NCI-H82 treated with DMSO at 0.1 percent for 48 hours (cell line): Measurements from ENCODE around the gene ZNF575.
A peak's percentile ranks its signal among the peaks of the same experiment; 100 is the strongest.
"Not testable (repeated sequence)": the region's sequence is repeated elsewhere in the genome, so short reads cannot be mapped to it uniquely, and the experiment has no call there.

ENCODE experiments used
- DNase-seq: peaks from one replicate; lab custom pipeline; 2025; ENCODE audit not compliant: unreplicated experiment; lab: John Stamatoyannopoulos, UW

Gene ZNF575

DNA sequence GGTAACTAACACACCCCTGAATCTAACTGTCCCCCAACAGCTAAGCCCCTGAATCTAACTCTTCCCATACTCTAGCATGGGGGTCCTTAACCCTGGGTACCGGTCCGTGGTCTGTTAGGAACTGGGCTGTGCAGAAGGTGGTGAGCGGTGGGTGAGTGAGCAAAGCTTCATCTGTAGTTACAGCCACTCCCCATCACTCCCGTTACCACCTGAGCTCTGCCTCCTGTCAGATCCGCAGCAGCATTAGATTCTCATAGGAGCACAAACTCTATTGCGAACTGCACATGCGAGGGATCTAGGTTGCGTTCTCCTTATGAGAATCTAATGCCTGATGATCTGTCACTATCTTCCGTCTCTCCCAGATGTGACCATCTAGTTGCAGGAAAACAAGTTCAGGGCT is 22.3 kb upstream of the ZNF575 start:
- DNase-seq: no peak

DNA sequence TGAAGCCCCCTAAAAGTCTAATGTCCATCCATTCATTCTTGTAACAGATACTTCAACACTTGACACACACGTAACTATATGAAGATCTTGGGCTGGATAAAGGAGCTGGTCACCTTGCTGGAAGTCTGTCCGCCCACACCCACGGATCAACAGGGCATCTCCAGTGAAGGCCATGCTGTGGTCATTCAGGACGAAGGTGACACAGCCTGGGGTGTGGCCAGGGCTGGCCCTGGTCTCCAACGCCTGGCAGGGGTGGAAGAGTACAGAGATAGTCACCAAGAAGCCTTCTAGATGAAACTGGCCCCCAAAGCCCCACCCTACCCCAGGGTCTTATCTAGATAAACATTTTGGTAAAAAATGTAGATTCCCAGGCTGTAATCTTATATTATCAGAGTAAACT is 21.7 kb upstream of the ZNF575 start:
- DNase-seq: no peak

DNA sequence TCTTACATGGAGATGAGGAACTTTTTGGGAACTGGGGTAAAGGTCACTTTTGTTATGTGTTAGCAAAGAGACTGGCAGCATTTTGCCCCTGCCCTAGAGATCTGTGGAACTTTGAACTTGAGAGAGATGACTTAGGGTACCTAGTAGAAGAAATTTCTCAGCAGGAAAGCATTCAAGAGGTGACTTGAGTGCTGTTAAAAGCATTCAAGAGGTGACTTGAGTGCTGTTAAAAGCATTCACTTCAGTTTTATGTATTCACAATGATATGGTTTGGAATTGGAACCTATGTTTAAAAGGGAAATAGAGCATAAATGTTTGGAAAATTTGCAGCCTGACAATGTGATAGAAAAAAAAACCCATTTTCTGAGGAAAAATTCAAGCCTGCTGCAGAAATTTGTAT is 20.6 kb upstream of the ZNF575 start:
- not testable (repeated sequence) for DNase-seq

DNA sequence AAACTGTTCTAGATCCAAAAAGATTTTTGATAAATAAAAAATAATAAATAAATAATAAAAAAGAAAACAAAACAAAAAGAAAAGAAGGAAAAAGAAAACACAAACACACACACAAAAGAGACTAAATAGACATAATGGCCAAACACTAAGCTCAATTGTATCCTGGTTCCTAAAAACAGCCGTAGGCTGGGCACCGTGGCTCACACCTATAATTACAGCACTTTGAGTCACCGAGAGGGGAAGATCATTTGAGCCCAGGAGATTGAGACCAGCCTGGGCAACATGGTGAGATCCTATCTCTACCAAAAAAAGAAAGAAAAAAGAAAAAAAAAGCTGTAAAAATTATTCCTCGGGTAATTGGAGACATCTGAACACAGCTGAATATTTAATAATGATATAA is 14.9 kb upstream of the ZNF575 start:
- DNase-seq: no peak

DNA sequence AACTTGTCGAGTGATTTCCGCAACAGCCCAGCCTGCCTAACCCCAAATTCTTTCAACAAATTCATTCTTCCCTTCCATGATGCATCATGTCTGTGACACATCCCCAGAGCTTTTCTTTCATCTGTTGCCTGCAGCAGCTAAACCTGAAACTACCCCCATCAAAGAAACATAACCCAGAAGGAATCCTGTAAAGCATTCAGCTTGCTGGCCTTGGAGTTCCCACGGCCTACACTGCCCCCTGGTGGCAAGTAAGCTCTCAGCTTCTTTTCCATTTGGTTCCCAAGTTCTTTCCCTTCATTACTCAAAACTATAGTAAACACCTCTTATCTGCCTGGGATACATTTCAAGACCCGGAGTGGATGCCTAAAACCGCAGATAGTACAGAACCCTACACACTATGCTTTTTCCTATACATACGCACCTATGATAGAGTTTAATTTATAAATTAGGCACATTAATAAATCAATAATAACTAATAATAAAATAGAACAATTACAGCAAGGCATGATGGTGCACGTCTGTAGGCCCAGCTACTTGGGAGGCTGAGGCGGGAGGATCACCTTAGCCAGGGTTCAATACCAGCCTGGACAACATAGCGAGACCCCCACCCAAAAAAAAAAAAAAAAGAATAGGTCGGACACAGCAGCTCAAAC is 13.4 kb upstream of the ZNF575 start:
- DNase-seq: peak; percentile 27

DNA sequence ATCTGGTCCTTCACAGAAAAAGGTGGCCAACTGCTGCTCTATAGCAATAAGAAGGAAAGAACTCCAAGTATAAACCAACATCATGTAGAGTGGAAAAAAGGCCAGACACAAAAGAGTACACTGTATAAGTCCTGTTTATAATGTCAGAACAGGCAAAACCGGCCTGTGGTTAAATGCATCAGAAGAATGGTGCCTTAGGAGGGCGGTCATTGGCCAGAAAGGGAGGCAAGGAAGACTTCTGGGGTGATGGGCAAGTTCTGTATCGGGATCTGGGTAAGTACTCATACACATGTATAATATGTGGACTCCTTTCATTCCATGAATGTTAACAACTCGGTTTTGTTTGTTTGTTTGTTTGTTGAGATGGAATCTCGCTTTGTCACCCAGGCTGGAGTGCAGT is 10.1 kb upstream of the ZNF575 start:
- no peak for DNase-seq

DNA sequence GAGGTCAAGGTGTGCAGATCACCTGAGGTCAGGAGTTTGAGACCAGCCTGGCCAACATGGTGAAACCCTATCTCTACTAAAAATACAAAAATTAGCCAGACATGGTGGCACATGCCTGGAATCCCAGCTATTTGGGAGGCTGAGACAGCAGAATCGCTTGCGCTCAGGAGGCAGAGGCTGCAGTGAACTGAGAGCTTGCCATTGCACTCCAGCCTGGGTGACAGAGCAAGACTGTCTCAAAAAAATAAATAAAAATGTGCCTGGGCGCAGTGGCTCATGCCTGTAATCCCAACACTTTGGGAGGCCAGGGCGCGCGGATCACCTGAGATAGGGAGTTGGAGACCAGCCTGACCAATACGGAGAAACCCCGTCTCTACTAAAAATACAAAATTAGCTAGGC is 9.3 kb upstream of the ZNF575 start:
- not testable (repeated sequence) for DNase-seq

DNA sequence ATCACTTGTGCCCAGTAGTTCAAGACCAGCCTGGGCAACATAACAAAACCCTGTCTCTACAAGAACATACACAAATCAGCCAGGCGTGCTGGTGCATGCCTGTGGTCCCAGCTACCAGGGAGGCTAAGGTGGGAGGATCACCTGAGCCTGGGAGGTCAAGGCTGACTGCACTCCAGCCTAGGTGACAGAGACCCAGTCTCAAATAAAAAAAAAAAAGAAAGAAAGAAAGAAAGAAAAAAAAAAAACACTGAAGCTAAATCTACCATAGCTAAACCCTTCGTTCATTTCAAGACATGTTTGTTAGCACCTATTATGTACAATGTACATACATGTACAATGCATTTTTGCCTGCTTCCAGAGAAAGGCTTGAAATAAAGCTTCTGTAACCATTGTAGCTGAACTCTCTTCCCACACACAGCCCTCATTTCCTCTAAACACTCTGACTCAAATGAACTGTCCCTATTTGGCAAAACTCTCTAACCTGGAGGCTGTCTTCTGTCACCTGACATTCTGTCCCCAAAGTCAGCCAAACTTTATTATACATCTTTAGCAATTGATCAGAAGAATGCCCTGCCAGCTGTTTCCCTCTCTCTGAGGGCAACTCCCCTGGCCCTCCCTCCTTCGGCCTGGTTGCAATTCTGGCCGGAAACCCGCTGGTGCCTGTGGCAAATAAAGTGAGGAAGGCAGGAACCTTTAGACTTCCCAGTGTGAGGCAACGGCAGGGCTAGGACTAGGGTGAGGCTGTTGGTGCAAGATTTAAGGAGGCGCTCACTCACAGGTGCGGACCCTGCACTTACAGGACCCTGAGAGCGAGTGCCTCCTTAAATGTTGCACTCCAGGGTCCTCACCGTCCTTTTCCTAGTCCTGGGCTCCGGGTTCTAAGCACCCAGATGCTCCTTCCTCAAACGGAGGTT is 7.8 kb upstream of the ZNF575 start:
- DNase-seq: no peak

DNA sequence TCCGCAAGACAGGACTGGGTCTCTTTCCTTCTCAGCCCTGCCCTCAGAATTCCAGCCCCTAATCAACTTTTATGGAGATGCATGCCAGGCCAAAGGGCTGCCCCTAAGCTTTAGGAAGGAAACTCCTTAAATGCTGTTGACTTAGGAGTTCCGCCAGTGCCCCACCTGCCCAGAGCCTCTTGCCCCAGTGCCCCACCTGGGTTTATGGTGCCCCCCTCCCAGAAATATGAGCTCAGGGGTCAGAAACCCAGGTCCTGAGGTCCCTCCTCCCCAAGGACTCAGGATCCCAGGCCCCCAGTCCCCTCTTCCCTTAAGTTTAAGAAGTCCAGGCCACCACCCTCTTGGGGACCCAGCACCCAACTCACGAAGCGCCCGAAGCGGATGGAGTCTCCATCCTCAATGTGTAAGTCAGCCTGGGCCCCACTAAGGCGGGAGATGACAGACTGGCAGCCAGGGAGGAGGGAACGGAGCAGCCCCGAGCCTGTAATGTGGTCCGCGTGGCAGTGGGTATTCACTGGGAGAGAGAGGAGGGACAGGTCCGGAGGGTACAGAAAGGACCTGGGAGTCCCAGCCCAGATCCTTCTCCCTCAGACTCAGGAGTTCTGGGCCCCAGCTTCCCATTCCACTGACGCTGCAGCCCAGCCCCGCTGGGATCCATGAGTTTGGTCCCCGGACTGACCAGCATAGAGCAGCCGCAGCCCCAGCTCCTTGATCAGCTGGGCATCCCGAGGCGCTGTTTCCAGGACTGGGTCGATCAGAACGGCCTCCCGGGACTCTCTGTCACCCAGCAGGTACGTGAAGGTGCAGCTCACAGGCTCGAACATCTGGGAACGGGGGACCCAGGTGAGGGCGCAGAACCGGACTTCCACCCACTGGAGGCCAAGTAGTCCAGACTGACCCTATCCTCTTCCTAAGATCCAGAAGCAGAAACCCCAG is 6.9 kb upstream of the ZNF575 start:
- no peak for DNase-seq

DNA sequence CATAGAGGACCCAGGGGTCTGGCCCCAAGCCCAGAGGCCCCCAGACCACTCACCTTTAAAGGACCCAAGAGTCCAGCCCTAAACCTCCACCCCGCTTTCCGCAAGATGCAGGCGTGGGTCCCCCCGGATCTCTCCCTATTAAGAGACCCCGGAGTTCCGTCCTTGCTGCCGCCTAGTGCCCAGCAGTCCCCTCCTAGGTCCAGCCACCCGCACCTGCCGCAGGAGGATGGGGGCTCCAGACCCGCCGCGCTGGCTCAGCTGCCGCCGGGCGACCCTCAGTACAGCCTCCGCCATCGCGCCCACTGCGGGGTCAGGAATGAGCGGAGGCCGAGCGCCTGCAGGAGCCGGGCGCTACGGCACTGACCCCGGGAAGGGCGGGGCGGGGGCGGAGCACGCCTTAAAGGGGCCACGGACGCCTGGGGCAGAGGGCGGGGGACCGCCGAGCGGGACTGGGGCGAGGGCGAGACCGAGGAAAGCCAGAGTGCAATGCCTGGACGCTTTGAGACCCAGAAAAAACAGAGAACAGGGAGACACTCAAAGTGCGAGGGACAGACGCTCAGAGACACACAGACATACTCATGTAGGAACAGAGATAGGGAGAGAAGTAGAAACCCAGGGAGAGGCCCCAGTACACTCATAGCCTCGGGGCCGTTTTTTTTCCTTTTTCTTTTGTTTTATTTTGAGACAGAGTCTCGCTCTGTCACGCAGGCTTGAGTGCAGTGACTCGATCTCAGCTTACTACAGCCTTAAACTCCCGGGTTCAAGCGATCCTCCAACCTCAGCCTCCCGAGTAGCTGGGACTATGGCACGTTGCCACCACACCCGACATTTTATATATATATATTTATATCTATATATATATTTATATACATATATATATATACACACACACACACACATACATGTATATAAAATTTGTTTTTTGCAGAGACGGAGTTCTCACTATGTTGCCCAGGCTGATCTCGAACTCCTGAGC is 5.8 kb upstream of the ZNF575 start, which contains the start of gene ETHE1:
Gene ETHE1, minus strand, starts transcription at position 318 of the 976 bp plus-strand sequence. Its CDS starts 24 bp downstream, at position 294.
- DNase-seq: peak; percentile 52

DNA sequence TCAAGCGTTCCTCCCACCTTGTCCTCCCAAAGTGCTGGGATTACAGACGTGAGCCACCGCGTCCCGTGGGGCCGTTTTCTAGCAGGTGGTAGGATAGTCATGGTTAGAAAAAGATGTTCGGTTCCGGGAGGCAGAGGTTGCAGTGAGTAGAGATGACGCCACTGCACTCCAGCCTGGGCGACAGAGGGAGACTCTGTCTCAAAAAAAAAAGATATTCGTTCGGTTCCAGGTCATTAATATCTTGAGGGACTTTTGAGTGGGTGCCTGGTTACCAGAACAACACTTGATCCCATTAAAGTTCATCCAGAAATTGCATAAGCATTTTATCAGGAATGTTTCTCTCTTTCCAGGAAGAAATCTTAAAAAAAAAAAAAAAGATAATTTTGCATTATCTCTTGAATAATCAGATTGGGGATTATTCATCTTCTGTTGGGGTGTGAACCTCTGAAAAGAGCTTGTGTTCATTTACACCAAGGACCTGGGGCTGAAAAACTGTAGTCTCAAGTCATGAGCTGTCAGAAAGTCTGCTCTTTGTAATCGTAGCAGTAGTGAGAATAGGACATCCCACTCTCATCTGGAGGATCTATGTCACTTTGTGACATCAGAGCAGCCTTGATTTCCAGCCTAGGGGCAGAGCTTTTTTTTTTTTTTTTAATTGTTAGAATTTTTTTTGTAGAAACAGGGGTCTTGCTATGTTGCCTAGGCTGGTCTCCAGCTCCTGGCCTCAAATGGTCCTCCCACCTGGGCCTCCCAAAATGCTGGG is 4.9 kb upstream of the ZNF575 start:
- no peak for DNase-seq

DNA sequence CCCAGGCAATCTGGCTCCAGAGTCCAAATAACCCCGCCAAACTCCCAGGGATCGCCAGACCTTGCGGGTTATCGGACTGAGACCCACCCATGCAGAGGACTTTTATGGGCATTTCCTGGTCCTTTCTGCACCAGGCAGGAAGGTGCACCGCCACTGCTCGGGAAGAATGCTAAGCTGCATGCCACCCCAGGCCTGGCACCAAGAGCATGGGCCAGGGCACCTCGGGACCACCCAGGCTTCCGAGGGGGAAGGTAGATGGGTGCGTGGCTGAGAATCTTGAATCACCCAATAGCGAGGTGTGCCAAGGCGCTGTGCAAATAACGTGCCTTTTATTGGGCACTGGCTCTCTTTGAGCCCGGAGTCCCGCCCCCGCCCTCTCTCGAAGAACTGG is 422 bp upstream of the ZNF575 start:
- no peak for DNase-seq

DNA sequence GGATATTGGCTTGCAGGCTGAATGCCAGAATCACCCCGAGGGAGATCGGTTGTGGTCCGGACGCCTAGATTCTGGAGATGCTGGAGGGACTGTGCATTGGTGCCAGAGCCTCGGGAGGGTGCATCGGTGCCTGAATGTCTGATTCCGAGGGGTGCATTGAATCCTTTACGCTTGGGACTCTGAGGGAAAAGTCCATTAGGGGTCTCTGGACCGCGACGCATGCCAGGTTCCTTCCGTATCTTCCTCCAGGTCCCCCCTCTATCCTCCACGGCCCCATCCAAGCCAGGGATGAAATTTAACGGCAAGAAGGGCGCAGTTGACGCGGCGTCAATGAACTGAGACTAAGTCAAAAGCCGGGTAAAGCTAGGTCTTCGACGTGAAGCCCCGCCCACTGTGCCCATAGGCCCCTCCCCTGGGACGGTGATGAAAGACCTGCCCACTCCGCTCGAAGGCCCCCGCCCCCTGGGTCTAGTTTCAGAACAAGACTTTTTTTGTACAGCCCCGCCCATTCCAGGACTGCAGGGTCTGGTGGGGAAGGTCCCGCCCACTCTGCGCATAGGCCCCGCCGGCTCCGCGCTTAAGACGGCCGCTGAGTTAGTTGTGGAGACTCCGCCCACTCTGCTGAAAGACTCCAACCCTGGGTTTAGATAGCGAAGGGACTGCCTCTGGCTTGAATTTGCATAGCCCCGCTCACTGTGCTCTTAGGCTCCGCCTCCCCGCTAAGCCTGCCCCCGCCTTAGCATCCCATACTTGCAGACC is 737 bp downstream of the ZNF575 start:
- peak; percentile 99 for DNase-seq

DNA sequence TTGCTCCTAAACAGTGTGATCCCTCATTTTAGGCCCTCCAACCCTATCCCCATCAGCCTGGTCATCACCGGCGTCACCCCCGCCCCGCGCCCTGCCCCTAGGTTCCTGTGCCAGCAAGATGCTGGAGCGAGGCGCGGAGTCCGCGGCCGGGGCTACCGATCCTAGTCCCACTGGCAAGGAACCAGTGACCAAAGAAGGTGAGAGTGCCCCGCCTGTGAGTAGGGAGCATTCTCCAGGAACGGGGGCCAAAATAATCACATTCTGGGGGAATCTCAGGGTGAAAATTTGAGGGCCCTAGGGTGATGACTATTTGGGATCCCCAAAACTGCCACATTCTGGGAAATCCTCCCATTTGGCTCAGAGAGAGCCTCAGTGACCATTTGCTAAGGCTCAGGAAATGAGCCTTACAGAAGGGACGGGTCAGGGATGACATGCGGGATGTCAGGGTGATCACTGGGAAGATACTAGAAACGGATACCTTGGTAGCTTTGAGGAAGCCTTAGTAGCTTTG is 1.4 kb downstream of the ZNF575 start:
- DNase-seq: no peak

DNA sequence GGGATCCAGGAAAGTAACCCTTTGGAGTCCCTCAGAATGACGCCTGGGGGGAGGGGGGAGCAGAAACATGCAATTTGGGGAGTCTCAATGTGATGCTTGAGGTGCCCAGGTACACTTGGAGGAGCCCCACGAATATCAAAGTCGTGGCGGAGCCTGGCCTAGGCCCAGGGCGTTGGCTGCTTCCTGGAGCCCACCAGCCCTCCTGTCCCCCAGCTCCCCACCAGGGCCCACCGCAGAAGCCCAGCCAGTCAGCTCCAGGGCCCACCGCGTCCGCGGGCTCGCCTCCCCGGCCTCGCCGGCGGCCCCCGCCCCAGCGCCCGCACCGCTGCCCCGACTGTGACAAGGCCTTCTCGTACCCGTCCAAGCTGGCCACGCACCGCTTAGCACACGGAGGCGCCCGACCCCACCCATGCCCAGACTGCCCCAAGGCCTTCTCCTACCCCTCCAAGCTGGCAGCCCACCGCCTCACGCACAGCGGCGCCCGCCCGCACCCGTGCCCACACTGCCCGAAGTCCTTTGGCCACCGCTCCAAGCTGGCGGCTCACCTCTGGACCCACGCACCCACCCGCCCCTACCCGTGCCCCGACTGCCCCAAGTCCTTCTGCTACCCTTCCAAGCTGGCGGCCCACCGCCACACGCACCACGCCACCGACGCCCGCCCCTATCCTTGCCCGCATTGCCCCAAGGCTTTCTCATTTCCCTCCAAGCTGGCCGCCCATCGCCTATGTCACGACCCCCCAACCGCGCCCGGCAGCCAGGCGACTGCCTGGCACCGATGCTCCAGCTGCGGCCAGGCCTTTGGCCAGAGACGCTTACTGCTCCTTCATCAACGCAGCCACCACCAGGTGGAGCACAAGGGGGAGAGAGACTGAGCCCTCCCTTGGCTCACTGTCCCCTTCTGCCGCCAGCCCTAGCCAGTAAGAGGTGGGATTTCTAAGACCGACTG is 2.1 kb downstream of the ZNF575 start:
- peak; percentile 27 for DNase-seq

DNA sequence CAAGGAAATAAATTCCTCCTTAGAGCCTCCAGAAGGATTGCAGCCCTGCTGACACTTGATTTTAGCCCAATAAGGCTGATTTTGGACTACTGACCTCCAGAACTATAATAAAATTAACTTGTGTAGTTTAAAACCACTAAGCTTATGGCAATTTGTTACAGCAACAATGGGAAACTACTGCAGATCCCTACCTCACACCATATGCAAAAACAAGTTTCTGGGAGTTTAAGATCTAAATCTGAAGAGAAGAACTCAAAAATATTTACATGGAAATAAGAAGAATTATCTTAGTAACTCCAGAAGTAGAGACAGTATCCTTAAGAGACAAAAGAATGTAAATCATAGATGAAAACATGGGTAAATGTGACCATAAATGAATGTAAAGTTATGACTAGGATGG is 5.9 kb downstream of the ZNF575 start:
- no peak for DNase-seq

DNA sequence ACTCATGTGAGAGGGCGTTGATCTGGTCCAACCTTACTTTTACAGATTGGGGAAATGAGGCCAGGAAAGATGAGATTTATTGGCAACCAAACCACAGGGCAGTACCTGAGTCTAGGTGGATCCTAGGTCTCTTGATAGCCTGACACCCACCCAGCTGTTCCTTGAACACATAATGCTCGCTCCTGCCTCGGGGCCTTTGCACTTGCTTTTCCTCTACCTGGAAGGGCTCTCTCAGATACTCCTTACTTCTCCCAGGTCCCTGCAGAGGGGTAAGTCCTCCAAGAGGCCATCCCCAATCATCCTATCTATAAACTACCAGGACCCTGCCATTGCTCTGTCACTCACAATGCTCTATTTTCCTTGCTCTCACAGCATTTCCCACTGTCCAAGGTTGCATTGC is 7.4 kb downstream of the ZNF575 start:
- no peak for DNase-seq
